Kidney epithelial cell (primary cell): ENCODE results near the gene CAMTA1. TPM values are rescaled to one million over a fixed set of nuclear protein-coding genes. Genes with fewer than 3 reads are reported as not detected.

ENCODE experiments used
- DNase-seq: peaks from one replicate; pipeline ENCODE4 v3.0.0-alpha.2; 2010; ENCODE audit warnings: low read depth
- H3K27me3 ChIP-seq: 2 replicates; pipeline ENCODE4 v1.6.0; 2011; ENCODE audit warnings: low read length; ENCODE audit not compliant: control insufficient read depth, insufficient read depth
- H3K36me3 ChIP-seq: 2 replicates; pipeline ENCODE4 v1.5.1; 2011; ENCODE audit warnings: low read length; ENCODE audit not compliant: control insufficient read depth, insufficient read depth
- H3K4me3 ChIP-seq: 2 replicates; pipeline ENCODE4 v1.5.1; 2011; ENCODE audit warnings: low read depth, mild to moderate bottlenecking, control low read depth, low read length
- total RNA-seq: library from RNA; depleted of rRNA; stranded (reverse); fragments of >200 nt; gene quantifications from 2 replicates; pipeline ENCODE4 v1.2.3, GENCODE V29; 2015
- TF ChIP-seq, protein P1 (sequence below): IDR thresholded peaks from 2 replicates; pipeline ENCODE4 v1.5.1; 2011; ENCODE audit warnings: mild to moderate bottlenecking, moderate library complexity, low read length, control low read depth, inconsistent platforms; ENCODE audit not compliant: insufficient read depth, poor library complexity, severe bottlenecking

Gene CAMTA1
- total RNA-seq, 1 donor from 2014 or later, result 76.5 TPM

DNA sequence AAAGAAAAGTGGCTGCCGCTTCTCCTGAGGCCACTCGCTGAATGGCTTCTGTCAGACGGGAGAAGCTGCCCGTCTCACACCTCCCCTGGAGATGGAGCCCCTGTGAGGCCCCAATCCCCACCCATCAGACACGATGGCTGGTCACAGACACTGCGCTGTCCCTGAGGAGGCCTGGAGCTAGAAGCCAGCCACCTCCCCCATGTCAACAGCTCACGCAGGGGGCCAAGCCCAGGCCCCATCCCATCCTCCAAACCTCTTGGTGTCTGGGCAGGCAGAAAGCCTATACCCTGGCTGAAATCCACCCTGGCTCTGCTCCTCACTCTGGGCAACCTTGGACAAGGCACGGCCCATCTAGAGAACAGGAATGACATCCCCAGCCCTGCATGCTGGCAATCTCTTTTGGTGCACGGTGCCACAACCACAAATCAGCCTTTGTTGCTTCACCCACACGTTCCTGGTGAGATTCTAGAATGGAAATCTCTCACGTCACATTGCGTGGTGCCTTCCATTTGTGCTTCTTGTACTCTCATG lies 711.9 kb downstream of the CAMTA1 start:
- TF ChIP-seq, protein P1, sequence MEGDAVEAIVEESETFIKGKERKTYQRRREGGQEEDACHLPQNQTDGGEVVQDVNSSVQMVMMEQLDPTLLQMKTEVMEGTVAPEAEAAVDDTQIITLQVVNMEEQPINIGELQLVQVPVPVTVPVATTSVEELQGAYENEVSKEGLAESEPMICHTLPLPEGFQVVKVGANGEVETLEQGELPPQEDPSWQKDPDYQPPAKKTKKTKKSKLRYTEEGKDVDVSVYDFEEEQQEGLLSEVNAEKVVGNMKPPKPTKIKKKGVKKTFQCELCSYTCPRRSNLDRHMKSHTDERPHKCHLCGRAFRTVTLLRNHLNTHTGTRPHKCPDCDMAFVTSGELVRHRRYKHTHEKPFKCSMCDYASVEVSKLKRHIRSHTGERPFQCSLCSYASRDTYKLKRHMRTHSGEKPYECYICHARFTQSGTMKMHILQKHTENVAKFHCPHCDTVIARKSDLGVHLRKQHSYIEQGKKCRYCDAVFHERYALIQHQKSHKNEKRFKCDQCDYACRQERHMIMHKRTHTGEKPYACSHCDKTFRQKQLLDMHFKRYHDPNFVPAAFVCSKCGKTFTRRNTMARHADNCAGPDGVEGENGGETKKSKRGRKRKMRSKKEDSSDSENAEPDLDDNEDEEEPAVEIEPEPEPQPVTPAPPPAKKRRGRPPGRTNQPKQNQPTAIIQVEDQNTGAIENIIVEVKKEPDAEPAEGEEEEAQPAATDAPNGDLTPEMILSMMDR, result no peak

DNA sequence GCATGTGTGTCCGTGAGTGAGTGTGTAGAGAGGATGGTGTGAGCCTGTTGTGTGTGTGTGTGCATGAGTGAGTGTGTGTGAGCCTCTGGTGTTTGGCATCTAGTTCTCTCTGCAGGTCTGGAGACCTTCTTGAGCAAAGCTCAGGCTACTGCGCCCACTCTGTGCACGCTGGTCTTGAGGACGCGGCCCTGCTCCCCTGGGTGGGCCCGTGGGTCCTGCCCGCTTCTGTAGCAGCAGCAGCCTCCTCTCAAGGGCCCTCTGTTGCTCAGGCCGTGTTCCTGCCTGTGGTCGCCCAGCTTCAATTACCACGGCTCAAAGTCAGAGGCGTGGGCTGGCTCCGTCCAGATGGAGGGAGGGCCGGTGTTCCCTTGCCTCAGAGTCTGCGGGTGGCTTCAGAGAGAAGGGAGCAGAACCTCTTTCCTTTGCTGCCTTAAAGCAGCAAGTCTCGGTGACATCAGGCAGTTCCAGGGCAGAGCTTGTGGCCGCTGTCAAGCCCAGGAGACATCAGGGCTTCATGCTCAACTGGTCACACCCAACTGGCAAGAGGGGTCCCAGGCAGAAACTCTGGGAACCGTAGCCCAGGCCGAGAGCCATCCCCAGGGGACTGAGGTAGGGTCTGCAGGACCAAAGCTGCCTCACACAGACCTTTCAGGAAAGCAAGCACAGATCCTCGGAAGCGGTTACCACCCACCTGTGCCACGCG lies 715.3 kb downstream of the CAMTA1 start:
- no peaks in the 10 kb centered on the region for H3K27me3 ChIP-seq
- TF ChIP-seq, protein P1, result no peak
- H3K36me3 ChIP-seq, result no peaks in the 10 kb centered on the region
- H3K4me3 ChIP-seq, result no peak overlapping the region
- no peak for DNase-seq

More for the DNA sequence above, 711.9 kb downstream of the CAMTA1 start:
- Histone ChIP-seq H3K27me3 (no peaks in the 10 kb centered on the region), H3K4me3 (no peak overlapping the region), H3K36me3 (no peaks in the 10 kb centered on the region)
- DNase-seq, result no peak

GRCh38 chr1:7501084-7501491 lies 715.8 kb downstream of the CAMTA1 start:
- DNase-seq, result no peak

GRCh38 chr1:7501723-7502603 lies 716.7 kb downstream of the CAMTA1 start:
- no peak for DNase-seq
- TF ChIP-seq, protein P1, result no peak
- Histone ChIP-seq H3K36me3 (no peaks in the 10 kb centered on the region), H3K4me3 (no peak overlapping the region), H3K27me3 (no peaks in the 10 kb centered on the region)

More at GRCh38 chr1:7501084-7501491, 715.8 kb downstream of the CAMTA1 start:
- no peak overlapping the region for H3K4me3 ChIP-seq
- no peaks in the 10 kb centered on the region for H3K36me3 ChIP-seq
- no peaks in the 10 kb centered on the region for H3K27me3 ChIP-seq
- TF ChIP-seq, protein P1, result no peak

- no peak for DNase-seq
- Histone ChIP-seq H3K4me3 (no peak overlapping the region), H3K36me3 (no peaks in the 10 kb centered on the region), H3K27me3 (no peaks in the 10 kb centered on the region)
- TF ChIP-seq, protein P1, result no peak
These were observed 718.6 kb downstream of the CAMTA1 start for GRCh38 chr1:7503691-7504437.
